WTC11 (cell line): Measurements from ENCODE around the gene PDGFRA. TPM values are rescaled to one million over a fixed set of nuclear protein-coding genes. Genes with fewer than 3 reads are reported as not detected.
A peak's percentile ranks its signal among the peaks of the same experiment; 100 is the strongest.

Source experiments
- ATAC-seq: fragments of 200-7000 bp; cut with Tn5 transposase; 2 replicates; pipeline ENCODE4 v1.10.0; 2021; ENCODE audit warnings: mild to moderate bottlenecking, moderate library complexity
- Bru-seq: library from RNA; stranded (reverse); fragments of 400-500 nt; gene quantifications from one replicate; lab custom pipeline; 2021; lab: Mats Ljungman, UMichigan
- CTCF ChIA-PET: fragments of 300-600 bp; sonication (Branson Sonifier 250); formaldehyde crosslinking; loops from one replicate; lab custom pipeline; 2021; ENCODE audit warnings: antibody characterized with exemption; lab: Charles Lee
- POLR2A ChIA-PET: fragments of 350-600 bp; sonication (Branson Sonifier 250); formaldehyde crosslinking; loops from one replicate; lab custom pipeline; 2021; ENCODE audit warnings: antibody characterized with exemption; lab: Charles Lee
- DNase-seq: peaks from one replicate; pipeline ENCODE4 v3.0.0; 2021; ENCODE audit warnings: low spot score
- H3K27ac Mint-ChIP-seq: 2 replicates; pipeline ENCODE4 v1.8.0; 2021; ENCODE audit warnings: mixed read lengths
- H3K27me3 Mint-ChIP-seq: 2 replicates; pipeline ENCODE4 v1.8.0; 2021; ENCODE audit warnings: low read depth, mild to moderate bottlenecking, moderate library complexity, mixed read lengths
- H3K36me3 Mint-ChIP-seq: 2 replicates; pipeline ENCODE4 v1.8.0; 2021; ENCODE audit warnings: mixed read lengths
- H3K4me1 Mint-ChIP-seq: 2 replicates; pipeline ENCODE4 v1.8.0; 2022; ENCODE audit warnings: mixed read lengths
- H3K4me3 Mint-ChIP-seq: 2 replicates; pipeline ENCODE4 v1.8.0; 2021; ENCODE audit warnings: mild to moderate bottlenecking, moderate library complexity, mixed read lengths
- H3K9me3 Mint-ChIP-seq: 2 replicates; pipeline ENCODE4 v1.8.0; 2021; ENCODE audit warnings: mixed read lengths
- EMX1 ChIP-seq: fragments of 250-450 bp; sonication (Bioruptor Pico); IDR thresholded peaks from 2 replicates; pipeline ENCODE4 v1.8.0; 2021; ENCODE audit warnings: mild to moderate bottlenecking
- ETV6 ChIP-seq: sonication (generic); formaldehyde crosslinking; IDR thresholded peaks from 2 replicates; pipeline ENCODE4 v1.8.1; 2022; ENCODE audit warnings: mild to moderate bottlenecking, missing genetic modification reagents
- FOXJ3 ChIP-seq: sonication (generic); formaldehyde crosslinking; IDR thresholded peaks from 2 replicates; pipeline ENCODE4 v1.9.0; 2021; ENCODE audit warnings: missing genetic modification reagents, mild to moderate bottlenecking, borderline replicate concordance
- GTF2I ChIP-seq: fragments of 250-450 bp; sonication (Bioruptor Pico); conservative IDR thresholded peaks from 2 replicates; pipeline ENCODE4 v1.4.0; 2021; ENCODE audit warnings: mild to moderate bottlenecking
- HMGA2 ChIP-seq: fragments of 250-450 bp; sonication (Bioruptor Pico); IDR thresholded peaks from 2 replicates; pipeline ENCODE4 v1.4.0; 2021; ENCODE audit warnings: mild to moderate bottlenecking, moderate library complexity
- IRF2 ChIP-seq: sonication (generic); formaldehyde crosslinking; IDR thresholded peaks from 2 replicates; pipeline ENCODE4 v1.8.0; 2022; ENCODE audit warnings: low read depth, missing genetic modification reagents, borderline replicate concordance
- NFYB ChIP-seq: sonication (generic); formaldehyde crosslinking; conservative IDR thresholded peaks from 2 replicates; pipeline ENCODE4 v1.8.0; 2022; ENCODE audit warnings: low read depth, missing genetic modification reagents
- NR1H2 ChIP-seq: sonication (generic); formaldehyde crosslinking; IDR thresholded peaks from 2 replicates; pipeline ENCODE4 v1.9.0; 2021; ENCODE audit warnings: mild to moderate bottlenecking, moderate library complexity, missing genetic modification reagents
- NR2C2 ChIP-seq: sonication (generic); formaldehyde crosslinking; IDR thresholded peaks from 2 replicates; pipeline ENCODE4 v1.8.0; 2022; ENCODE audit warnings: mild to moderate bottlenecking, missing genetic modification reagents
- RORB ChIP-seq: fragments of 250-450 bp; sonication (Bioruptor Pico); IDR thresholded peaks from 2 replicates; pipeline ENCODE4 v1.9.0; 2021; ENCODE audit warnings: mild to moderate bottlenecking
- SMAD4 ChIP-seq: sonication (generic); formaldehyde crosslinking; IDR thresholded peaks from 2 replicates; pipeline ENCODE4 v1.8.0; 2022; ENCODE audit warnings: mild to moderate bottlenecking, missing genetic modification reagents
- SOX15 ChIP-seq: fragments of 250-450 bp; sonication (Bioruptor Pico); IDR thresholded peaks from 2 replicates; pipeline ENCODE4 v1.9.0; 2021; ENCODE audit warnings: mild to moderate bottlenecking
- TP53 ChIP-seq: sonication (generic); formaldehyde crosslinking; IDR thresholded peaks from 2 replicates; pipeline ENCODE4 v1.8.1; 2023; ENCODE audit warnings: mild to moderate bottlenecking, missing genetic modification reagents
- ZNF232 ChIP-seq: sonication (generic); formaldehyde crosslinking; IDR thresholded peaks from 2 replicates; pipeline ENCODE4 v1.8.0; 2022; ENCODE audit warnings: mild to moderate bottlenecking, missing genetic modification reagents
- ZNF416 ChIP-seq: fragments of 250-450 bp; sonication (Bioruptor Pico); IDR thresholded peaks from 2 replicates; pipeline ENCODE4 v1.9.0; 2021; ENCODE audit warnings: mild to moderate bottlenecking, inconsistent platforms
- long read RNA-seq, 3 experiments: library from RNA in 1 of 3; library from capped mRNA in 1 of 3; library from polyadenylated mRNA in 1 of 3; unstranded in 2 of 3; stranded (forward) in 1 of 3; transcript quantifications; one replicate each; pipeline ENCODE4 v2.0.0, GENCODE V29; 2021
- total RNA-seq: library from RNA; stranded (reverse); gene quantifications from 3 replicates; pipeline ENCODE4 v1.2.3, GENCODE V29; 2021
- TF ChIP-seq, protein P1 (sequence below): sonication (generic); formaldehyde crosslinking; IDR thresholded peaks from 2 replicates; pipeline ENCODE4 v1.8.0; 2023; ENCODE audit warnings: missing genetic modification reagents
- TF ChIP-seq, protein P2 (sequence below): sonication (generic); formaldehyde crosslinking; IDR thresholded peaks from 2 replicates; pipeline ENCODE4 v1.8.1; 2023; ENCODE audit warnings: mild to moderate bottlenecking, missing genetic modification reagents
- TF ChIP-seq, protein P3 (sequence below): sonication (generic); formaldehyde crosslinking; IDR thresholded peaks from 2 replicates; pipeline ENCODE4 v1.8.0; 2022; ENCODE audit warnings: mild to moderate bottlenecking, missing genetic modification reagents
- TF ChIP-seq, protein P4 (sequence below): sonication (generic); formaldehyde crosslinking; IDR thresholded peaks from 2 replicates; pipeline ENCODE4 v1.8.0; 2023; ENCODE audit warnings: missing genetic modification reagents, mild to moderate bottlenecking, borderline replicate concordance
- TF ChIP-seq, protein P5 (sequence below): fragments of 250-450 bp; sonication (Bioruptor Pico); IDR thresholded peaks from 2 replicates; pipeline ENCODE4 v1.9.0; 2021; ENCODE audit warnings: mild to moderate bottlenecking
- TF ChIP-seq, protein P6 (sequence below): sonication (generic); formaldehyde crosslinking; IDR thresholded peaks from 2 replicates; pipeline ENCODE4 v1.8.1; 2023; ENCODE audit warnings: mild to moderate bottlenecking, missing genetic modification reagents, moderate library complexity

The PDGFRA gene
- 2.7 to 3.3 TPM (median 2.7 TPM) in 3 replicates for total RNA-seq
- percentile 36 among the genes with signal in this experiment for Bru-seq, nascent RNA
- long read RNA-seq, experiment 1, partial matches to known transcripts = 4 of 8 reads
- long read RNA-seq, experiment 1, other reads (novel, unspliced or antisense) = 2 of 8 reads
- long read RNA-seq, experiment 2, partial matches to known transcripts = 1 of 2 reads
- long read RNA-seq, experiment 2, other reads (novel, unspliced or antisense) = 1 of 2 reads
- long read RNA-seq, experiment 3, transcript PDGFRA-205 (5 exons, 1,146 nt) = major isoform, 12 of 16 reads
- long read RNA-seq, experiment 3, partial matches to known transcripts = 2 of 16 reads
- long read RNA-seq, experiment 3, other reads (novel, unspliced or antisense) = 2 of 16 reads

DNA sequence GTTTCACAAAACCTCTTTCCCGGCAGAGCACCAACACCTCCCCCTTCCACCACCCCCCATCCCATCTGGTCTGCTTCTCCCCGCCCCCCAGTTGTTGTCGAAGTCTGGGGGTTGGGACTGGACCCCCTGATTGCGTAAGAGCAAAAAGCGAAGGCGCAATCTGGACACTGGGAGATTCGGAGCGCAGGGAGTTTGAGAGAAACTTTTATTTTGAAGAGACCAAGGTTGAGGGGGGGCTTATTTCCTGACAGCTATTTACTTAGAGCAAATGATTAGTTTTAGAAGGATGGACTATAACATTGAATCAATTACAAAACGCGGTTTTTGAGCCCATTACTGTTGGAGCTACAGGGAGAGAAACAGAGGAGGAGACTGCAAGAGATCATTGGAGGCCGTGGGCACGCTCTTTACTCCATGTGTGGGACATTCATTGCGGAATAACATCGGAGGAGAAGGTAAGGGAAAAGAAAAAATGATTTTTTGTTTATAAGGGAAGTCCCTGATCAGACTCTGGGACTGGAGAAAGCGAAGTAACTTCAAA, at the start of gene PDGFRA:
Gene PDGFRA (plus strand): TSS at position 333 of the 541 bp plus-strand sequence. CDS start 29,476 bp downstream, outside the sequence.
- ATAC-seq = no peak

DNA sequence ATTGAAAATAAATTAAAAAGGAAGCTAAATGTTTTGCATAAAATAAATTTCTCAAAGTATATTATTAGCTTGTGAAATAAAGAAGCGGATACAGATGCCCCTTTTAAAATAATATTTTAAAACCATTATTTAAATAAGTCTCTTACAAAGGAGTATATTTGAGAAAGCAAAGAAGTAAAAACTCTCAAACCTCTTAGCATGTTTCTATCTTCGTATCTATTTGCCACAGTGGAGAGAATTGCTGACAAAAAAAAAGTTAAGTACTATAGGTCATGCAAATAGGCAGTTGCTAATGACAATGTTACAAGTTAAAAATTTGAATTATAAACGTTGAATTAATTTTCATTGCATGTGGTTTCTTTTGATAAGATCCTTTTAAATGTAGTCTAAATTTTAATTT, 44.5 kb upstream of the PDGFRA start:
- CTCF ChIA-PET = interaction anchor here (1.5 kb wide), 1 partner anchor 81 kb away, joined by 3 read pairs; no protein-coding TSS in a partner anchor
- H3K9me3 Mint-ChIP-seq = no peaks in the 10 kb centered on the region
- no peak overlapping the region for H3K27ac Mint-ChIP-seq
- H3K27me3 Mint-ChIP-seq = no peaks in the 10 kb centered on the region
- ATAC-seq = no peak
- no peak overlapping the region for H3K4me3 Mint-ChIP-seq
- no peaks in the 10 kb centered on the region for H3K36me3 Mint-ChIP-seq
- POLR2A ChIA-PET = no interaction called here
- no peak for DNase-seq
- TF ChIP-seq, protein P1, sequence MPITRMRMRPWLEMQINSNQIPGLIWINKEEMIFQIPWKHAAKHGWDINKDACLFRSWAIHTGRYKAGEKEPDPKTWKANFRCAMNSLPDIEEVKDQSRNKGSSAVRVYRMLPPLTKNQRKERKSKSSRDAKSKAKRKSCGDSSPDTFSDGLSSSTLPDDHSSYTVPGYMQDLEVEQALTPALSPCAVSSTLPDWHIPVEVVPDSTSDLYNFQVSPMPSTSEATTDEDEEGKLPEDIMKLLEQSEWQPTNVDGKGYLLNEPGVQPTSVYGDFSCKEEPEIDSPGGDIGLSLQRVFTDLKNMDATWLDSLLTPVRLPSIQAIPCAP (CRISPR knock-in tag) = no peak
- TF ChIP-seq ZNF232 (CRISPR knock-in tag) (no peak), GTF2I (CRISPR knock-in tag) (no peak), HMGA2 (CRISPR knock-in tag) (no peak), NR1H2 (CRISPR knock-in tag) (no peak), NFYB (CRISPR knock-in tag) (no peak), RORB (no peak), FOXJ3 (CRISPR knock-in tag) (no peak), NR2C2 (CRISPR knock-in tag) (no peak), ZNF416 (CRISPR knock-in tag) (no peak), TP53 (CRISPR knock-in tag) (no peak), SMAD4 (CRISPR knock-in tag) (no peak), SOX15 (no peak), ETV6 (CRISPR knock-in tag) (no peak)
- TF ChIP-seq, protein P2, sequence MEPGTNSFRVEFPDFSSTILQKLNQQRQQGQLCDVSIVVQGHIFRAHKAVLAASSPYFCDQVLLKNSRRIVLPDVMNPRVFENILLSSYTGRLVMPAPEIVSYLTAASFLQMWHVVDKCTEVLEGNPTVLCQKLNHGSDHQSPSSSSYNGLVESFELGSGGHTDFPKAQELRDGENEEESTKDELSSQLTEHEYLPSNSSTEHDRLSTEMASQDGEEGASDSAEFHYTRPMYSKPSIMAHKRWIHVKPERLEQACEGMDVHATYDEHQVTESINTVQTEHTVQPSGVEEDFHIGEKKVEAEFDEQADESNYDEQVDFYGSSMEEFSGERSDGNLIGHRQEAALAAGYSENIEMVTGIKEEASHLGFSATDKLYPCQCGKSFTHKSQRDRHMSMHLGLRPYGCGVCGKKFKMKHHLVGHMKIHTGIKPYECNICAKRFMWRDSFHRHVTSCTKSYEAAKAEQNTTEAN (CRISPR knock-in tag) = no peak
- TF ChIP-seq, protein P3, sequence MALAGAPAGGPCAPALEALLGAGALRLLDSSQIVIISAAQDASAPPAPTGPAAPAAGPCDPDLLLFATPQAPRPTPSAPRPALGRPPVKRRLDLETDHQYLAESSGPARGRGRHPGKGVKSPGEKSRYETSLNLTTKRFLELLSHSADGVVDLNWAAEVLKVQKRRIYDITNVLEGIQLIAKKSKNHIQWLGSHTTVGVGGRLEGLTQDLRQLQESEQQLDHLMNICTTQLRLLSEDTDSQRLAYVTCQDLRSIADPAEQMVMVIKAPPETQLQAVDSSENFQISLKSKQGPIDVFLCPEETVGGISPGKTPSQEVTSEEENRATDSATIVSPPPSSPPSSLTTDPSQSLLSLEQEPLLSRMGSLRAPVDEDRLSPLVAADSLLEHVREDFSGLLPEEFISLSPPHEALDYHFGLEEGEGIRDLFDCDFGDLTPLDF (CRISPR knock-in tag) = no peak
- TF ChIP-seq, protein P4, sequence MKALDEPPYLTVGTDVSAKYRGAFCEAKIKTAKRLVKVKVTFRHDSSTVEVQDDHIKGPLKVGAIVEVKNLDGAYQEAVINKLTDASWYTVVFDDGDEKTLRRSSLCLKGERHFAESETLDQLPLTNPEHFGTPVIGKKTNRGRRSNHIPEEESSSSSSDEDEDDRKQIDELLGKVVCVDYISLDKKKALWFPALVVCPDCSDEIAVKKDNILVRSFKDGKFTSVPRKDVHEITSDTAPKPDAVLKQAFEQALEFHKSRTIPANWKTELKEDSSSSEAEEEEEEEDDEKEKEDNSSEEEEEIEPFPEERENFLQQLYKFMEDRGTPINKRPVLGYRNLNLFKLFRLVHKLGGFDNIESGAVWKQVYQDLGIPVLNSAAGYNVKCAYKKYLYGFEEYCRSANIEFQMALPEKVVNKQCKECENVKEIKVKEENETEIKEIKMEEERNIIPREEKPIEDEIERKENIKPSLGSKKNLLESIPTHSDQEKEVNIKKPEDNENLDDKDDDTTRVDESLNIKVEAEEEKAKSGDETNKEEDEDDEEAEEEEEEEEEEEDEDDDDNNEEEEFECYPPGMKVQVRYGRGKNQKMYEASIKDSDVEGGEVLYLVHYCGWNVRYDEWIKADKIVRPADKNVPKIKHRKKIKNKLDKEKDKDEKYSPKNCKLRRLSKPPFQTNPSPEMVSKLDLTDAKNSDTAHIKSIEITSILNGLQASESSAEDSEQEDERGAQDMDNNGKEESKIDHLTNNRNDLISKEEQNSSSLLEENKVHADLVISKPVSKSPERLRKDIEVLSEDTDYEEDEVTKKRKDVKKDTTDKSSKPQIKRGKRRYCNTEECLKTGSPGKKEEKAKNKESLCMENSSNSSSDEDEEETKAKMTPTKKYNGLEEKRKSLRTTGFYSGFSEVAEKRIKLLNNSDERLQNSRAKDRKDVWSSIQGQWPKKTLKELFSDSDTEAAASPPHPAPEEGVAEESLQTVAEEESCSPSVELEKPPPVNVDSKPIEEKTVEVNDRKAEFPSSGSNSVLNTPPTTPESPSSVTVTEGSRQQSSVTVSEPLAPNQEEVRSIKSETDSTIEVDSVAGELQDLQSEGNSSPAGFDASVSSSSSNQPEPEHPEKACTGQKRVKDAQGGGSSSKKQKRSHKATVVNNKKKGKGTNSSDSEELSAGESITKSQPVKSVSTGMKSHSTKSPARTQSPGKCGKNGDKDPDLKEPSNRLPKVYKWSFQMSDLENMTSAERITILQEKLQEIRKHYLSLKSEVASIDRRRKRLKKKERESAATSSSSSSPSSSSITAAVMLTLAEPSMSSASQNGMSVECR (CRISPR knock-in tag) = no peak
- TF ChIP-seq, protein P5, sequence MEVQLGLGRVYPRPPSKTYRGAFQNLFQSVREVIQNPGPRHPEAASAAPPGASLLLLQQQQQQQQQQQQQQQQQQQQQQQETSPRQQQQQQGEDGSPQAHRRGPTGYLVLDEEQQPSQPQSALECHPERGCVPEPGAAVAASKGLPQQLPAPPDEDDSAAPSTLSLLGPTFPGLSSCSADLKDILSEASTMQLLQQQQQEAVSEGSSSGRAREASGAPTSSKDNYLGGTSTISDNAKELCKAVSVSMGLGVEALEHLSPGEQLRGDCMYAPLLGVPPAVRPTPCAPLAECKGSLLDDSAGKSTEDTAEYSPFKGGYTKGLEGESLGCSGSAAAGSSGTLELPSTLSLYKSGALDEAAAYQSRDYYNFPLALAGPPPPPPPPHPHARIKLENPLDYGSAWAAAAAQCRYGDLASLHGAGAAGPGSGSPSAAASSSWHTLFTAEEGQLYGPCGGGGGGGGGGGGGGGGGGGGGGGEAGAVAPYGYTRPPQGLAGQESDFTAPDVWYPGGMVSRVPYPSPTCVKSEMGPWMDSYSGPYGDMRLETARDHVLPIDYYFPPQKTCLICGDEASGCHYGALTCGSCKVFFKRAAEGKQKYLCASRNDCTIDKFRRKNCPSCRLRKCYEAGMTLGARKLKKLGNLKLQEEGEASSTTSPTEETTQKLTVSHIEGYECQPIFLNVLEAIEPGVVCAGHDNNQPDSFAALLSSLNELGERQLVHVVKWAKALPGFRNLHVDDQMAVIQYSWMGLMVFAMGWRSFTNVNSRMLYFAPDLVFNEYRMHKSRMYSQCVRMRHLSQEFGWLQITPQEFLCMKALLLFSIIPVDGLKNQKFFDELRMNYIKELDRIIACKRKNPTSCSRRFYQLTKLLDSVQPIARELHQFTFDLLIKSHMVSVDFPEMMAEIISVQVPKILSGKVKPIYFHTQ (CRISPR knock-in tag) = no peak
- TF ChIP-seq, protein P6, sequence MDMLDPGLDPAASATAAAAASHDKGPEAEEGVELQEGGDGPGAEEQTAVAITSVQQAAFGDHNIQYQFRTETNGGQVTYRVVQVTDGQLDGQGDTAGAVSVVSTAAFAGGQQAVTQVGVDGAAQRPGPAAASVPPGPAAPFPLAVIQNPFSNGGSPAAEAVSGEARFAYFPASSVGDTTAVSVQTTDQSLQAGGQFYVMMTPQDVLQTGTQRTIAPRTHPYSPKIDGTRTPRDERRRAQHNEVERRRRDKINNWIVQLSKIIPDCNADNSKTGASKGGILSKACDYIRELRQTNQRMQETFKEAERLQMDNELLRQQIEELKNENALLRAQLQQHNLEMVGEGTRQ (CRISPR knock-in tag) = no peak
- no peaks in the 10 kb centered on the region for H3K4me1 Mint-ChIP-seq

More for the DNA sequence above, at the start of gene PDGFRA:
- H3K27me3 Mint-ChIP-seq = peaks cover 97% of the 10 kb centered on the region
- no peak for TF ChIP-seq EMX1 (CRISPR knock-in tag)
- TF ChIP-seq RORB = no peak
- TF ChIP-seq IRF2 (CRISPR knock-in tag) = no peak
- peak; percentile 33 for DNase-seq
- no peak within 1 kb of the TSS for H3K27ac Mint-ChIP-seq
- ChIA-PET POLR2A (no interaction called here), CTCF (interaction anchor here (0.7 to 1.5 kb wide), 5 partner anchors 12 to 522 kb away, joined by 3 to 10 read pairs (median 3); no protein-coding TSS in a partner anchor)
- peaks cover 50% of the 10 kb centered on the region for H3K4me1 Mint-ChIP-seq
- H3K4me3 Mint-ChIP-seq = peak within 1 kb of the TSS; percentile 82
- H3K36me3 Mint-ChIP-seq = peaks cover 2% of the 10 kb centered on the region
- no peaks in the 10 kb centered on the region for H3K9me3 Mint-ChIP-seq
